Measurements from ENCODE around the gene PCK1.

PCK1 gene

GRCh38 chr20:57577679-57578475, 17.0 kb downstream of the PCK1 start:
- ATAC-seq = no peak

GRCh38 chr20:57578476-57579165, 17.7 kb downstream of the PCK1 start:
- ATAC-seq (no peak), DNase-seq (no peak)

More at GRCh38 chr20:57577679-57578475, 17.0 kb downstream of the PCK1 start:
- no peak for DNase-seq

- DNase-seq (no peak), ATAC-seq (no peak)
Observed at GRCh38 chr20:57579331-57579897, 18.5 kb downstream of the PCK1 start.

GRCh38 chr20:57579898-57580447, 19.1 kb downstream of the PCK1 start:
- ATAC-seq = no peak
- DNase-seq = no peak

GRCh38 chr20:57580478-57581201, 19.7 kb downstream of the PCK1 start:
- ATAC-seq (no peak), DNase-seq (no peak)

GRCh38 chr20:57581202-57582028, 20.5 kb downstream of the PCK1 start:
- no peak for DNase-seq
- no peak for ATAC-seq

- DNase-seq = no peak
- ATAC-seq = no peak
Observed at GRCh38 chr20:57582029-57582378, 21.1 kb downstream of the PCK1 start.

- no peak for ATAC-seq
- no peak for DNase-seq
Observed at GRCh38 chr20:57582432-57583288, 21.8 kb downstream of the PCK1 start.

- no peak for ATAC-seq
- no peak for DNase-seq
Observed at GRCh38 chr20:57583289-57584257, 22.7 kb downstream of the PCK1 start.

GRCh38 chr20:57584768-57585461, 24.0 kb downstream of the PCK1 start:
- ATAC-seq (no peak), DNase-seq (no peak)

GRCh38 chr20:57585466-57586213, 24.7 kb downstream of the PCK1 start:
- DNase-seq (no peak), ATAC-seq (no peak)

GRCh38 chr20:57586370-57586793, 25.5 kb downstream of the PCK1 start:
- ATAC-seq = no peak
- no peak for DNase-seq

- ATAC-seq = no peak
- no peak for DNase-seq
Observed at GRCh38 chr20:57586943-57587277, 26.0 kb downstream of the PCK1 start.

GRCh38 chr20:57587278-57587988, 26.5 kb downstream of the PCK1 start:
- no peak for DNase-seq
- ATAC-seq = no peak

- DNase-seq (no peak), ATAC-seq (no peak)
Observed at GRCh38 chr20:57587989-57588377, 27.1 kb downstream of the PCK1 start.

- no peak for DNase-seq
- ATAC-seq = no peak
Observed at GRCh38 chr20:57588596-57588995, 27.7 kb downstream of the PCK1 start.

GRCh38 chr20:57589123-57589727, 28.3 kb downstream of the PCK1 start:
- ATAC-seq = no peak
- DNase-seq = no peak

All from stimulated activated naive CD8-positive, alpha-beta T cell treated with anti-CD3 and anti-CD28 coated beads, Interleukin-15, Interleukin-2, amounts not matched to agents 100 U/mL and 50 U/mL, for 24 hours (primary cell).